Fibroblast of villous mesenchyme (primary cell): ENCODE results near the gene NUCKS1. TPM values are rescaled to one million over a fixed set of nuclear protein-coding genes. Genes with fewer than 3 reads are reported as not detected.
"Not testable (repeated sequence)": the region's sequence is repeated elsewhere in the genome, so short reads cannot be mapped to it uniquely, and the experiment has no call there.

Experiments used
- DNase-seq: peaks from one replicate; pipeline ENCODE4 v3.0.0-alpha.2; 2010; ENCODE audit warnings: low read depth
- H3K4me3 ChIP-seq: 2 replicates; pipeline ENCODE4 v1.5.1; 2011; ENCODE audit warnings: low read depth, mild to moderate bottlenecking, low read length
- CTCF ChIP-seq: IDR thresholded peaks from 2 replicates; pipeline ENCODE4 v1.5.1; 2012; ENCODE audit warnings: low read depth, mild to moderate bottlenecking, low read length; ENCODE audit not compliant: insufficient read depth
- total RNA-seq: library from RNA; depleted of rRNA; stranded (reverse); fragments of >200 nt; gene quantifications from 2 replicates; pipeline ENCODE4 v1.2.3, GENCODE V29; 2012

The NUCKS1 gene
- total RNA-seq, 1 donor: 233 TPM

GRCh38 chr1:205735218-205735617 lies 14.8 kb downstream of the NUCKS1 start:
- no peak for DNase-seq
- H3K4me3 ChIP-seq: no peak overlapping the region
- no peak for TF ChIP-seq CTCF

- H3K4me3 ChIP-seq: no peak overlapping the region
- DNase-seq: no peak
- no peak for TF ChIP-seq CTCF
These were observed 16.4 kb downstream of the NUCKS1 start for GRCh38 chr1:205733438-205734175.

- DNase-seq: no peak
- H3K4me3 ChIP-seq: no peak overlapping the region
- TF ChIP-seq CTCF: no peak
These were observed 19.9 kb downstream of the NUCKS1 start for GRCh38 chr1:205729945-205730610.

- H3K4me3 ChIP-seq: no peak overlapping the region
- DNase-seq: no peak
- no peak for TF ChIP-seq CTCF
These were observed 23.3 kb downstream of the NUCKS1 start for GRCh38 chr1:205726619-205727125.

GRCh38 chr1:205725514-205725913 lies 24.5 kb downstream of the NUCKS1 start:
- TF ChIP-seq CTCF: no peak
- DNase-seq: no peak
- H3K4me3 ChIP-seq: no peak overlapping the region

GRCh38 chr1:205720740-205721139 lies 29.2 kb downstream of the NUCKS1 start:
- DNase-seq: not testable (repeated sequence)

GRCh38 chr1:205719762-205720161 lies 30.2 kb downstream of the NUCKS1 start:
- no peak overlapping the region for H3K4me3 ChIP-seq
- TF ChIP-seq CTCF: no peak

More at GRCh38 chr1:205720740-205721139, 29.2 kb downstream of the NUCKS1 start:
- H3K4me3 ChIP-seq: not testable (repeated sequence)

More at GRCh38 chr1:205719762-205720161, 30.2 kb downstream of the NUCKS1 start:
- no peak for DNase-seq
